Measurements from ENCODE around the gene AGAP1. TPM values are rescaled to one million over a fixed set of nuclear protein-coding genes. Genes with fewer than 3 reads are reported as not detected.

Gene AGAP1
- total RNA-seq, 1 donor from 2014 or later = 44.0 TPM

GRCh38 chr2:235611349-235611748 lies 117.5 kb downstream of the AGAP1 start:
- no peak overlapping the region for H3K27ac Mint-ChIP-seq
- no peak for TF ChIP-seq CTCF (IDR thresholded peaks at IDR 0.05; ENCODE audit: unreplicated experiment)
- peaks cover 5% of the 10 kb centered on the region for H3K4me1 Mint-ChIP-seq
- H3K4me3 Mint-ChIP-seq = no peak overlapping the region
- no peaks in the 10 kb centered on the region for H3K27me3 Mint-ChIP-seq (ENCODE audit: low read depth)
- H3K9me3 Mint-ChIP-seq = no peaks in the 10 kb centered on the region
- H3K36me3 Mint-ChIP-seq = no peaks in the 10 kb centered on the region
- DNase-seq (ENCODE audit: low spot score in 2 of 2, unreplicated experiment in 2 of 2) = no peak

GRCh38 chr2:235611756-235612155 lies 117.9 kb downstream of the AGAP1 start:
- H3K27me3 Mint-ChIP-seq (ENCODE audit: low read depth) = no peaks in the 10 kb centered on the region
- no peaks in the 10 kb centered on the region for H3K36me3 Mint-ChIP-seq
- no peak overlapping the region for H3K27ac Mint-ChIP-seq
- H3K4me3 Mint-ChIP-seq = no peak overlapping the region
- H3K9me3 Mint-ChIP-seq = no peaks in the 10 kb centered on the region
- H3K4me1 Mint-ChIP-seq = peaks cover 5% of the 10 kb centered on the region
- no peak for TF ChIP-seq CTCF (IDR thresholded peaks at IDR 0.05; ENCODE audit: unreplicated experiment)
- DNase-seq (ENCODE audit: low spot score in 2 of 2, unreplicated experiment in 2 of 2) = no peak

- Mint-ChIP-seq H3K36me3 (no peaks in the 10 kb centered on the region), H3K27me3 (ENCODE audit: low read depth) (no peaks in the 10 kb centered on the region), H3K4me1 (peaks cover 5% of the 10 kb centered on the region), H3K9me3 (no peaks in the 10 kb centered on the region), H3K4me3 (no peak overlapping the region), H3K27ac (no peak overlapping the region)
- DNase-seq (ENCODE audit: low spot score in 2 of 2, unreplicated experiment in 2 of 2) = no peak
- no peak for TF ChIP-seq CTCF (IDR thresholded peaks at IDR 0.05; ENCODE audit: unreplicated experiment)
Measured at GRCh38 chr2:235612181-235612950, 118.5 kb downstream of the AGAP1 start.

GRCh38 chr2:235613649-235614048 lies 119.8 kb downstream of the AGAP1 start:
- H3K4me1 Mint-ChIP-seq = peaks cover 5% of the 10 kb centered on the region
- no peak for DNase-seq (ENCODE audit: low spot score in 2 of 2, unreplicated experiment in 2 of 2)
- H3K27me3 Mint-ChIP-seq (ENCODE audit: low read depth) = no peaks in the 10 kb centered on the region
- no peak overlapping the region for H3K27ac Mint-ChIP-seq
- H3K4me3 Mint-ChIP-seq = no peak overlapping the region
- H3K36me3 Mint-ChIP-seq = peaks cover under 1% of the 10 kb centered on the region
- no peak for TF ChIP-seq CTCF (IDR thresholded peaks at IDR 0.05; ENCODE audit: unreplicated experiment)
- peaks cover 2% of the 10 kb centered on the region for H3K9me3 Mint-ChIP-seq

- H3K4me1 Mint-ChIP-seq = peaks cover 5% of the 10 kb centered on the region
Measured at GRCh38 chr2:235614176-235614860, 120.5 kb downstream of the AGAP1 start.

More at GRCh38 chr2:235614176-235614860, 120.5 kb downstream of the AGAP1 start:
- peaks cover 5% of the 10 kb centered on the region for H3K9me3 Mint-ChIP-seq
- TF ChIP-seq CTCF (IDR thresholded peaks at IDR 0.05; ENCODE audit: unreplicated experiment) = no peak
- H3K36me3 Mint-ChIP-seq = peaks cover 2% of the 10 kb centered on the region
- no peaks in the 10 kb centered on the region for H3K27me3 Mint-ChIP-seq (ENCODE audit: low read depth)
- DNase-seq (ENCODE audit: low spot score in 2 of 2, unreplicated experiment in 2 of 2) = no peak
- no peak overlapping the region for H3K4me3 Mint-ChIP-seq
- peak overlapping the region; percentile 17 for H3K27ac Mint-ChIP-seq

Data from mesothelial cell of epicardium (in vitro differentiated cells).